Measurements from ENCODE around the gene ZNF831.

DNA sequence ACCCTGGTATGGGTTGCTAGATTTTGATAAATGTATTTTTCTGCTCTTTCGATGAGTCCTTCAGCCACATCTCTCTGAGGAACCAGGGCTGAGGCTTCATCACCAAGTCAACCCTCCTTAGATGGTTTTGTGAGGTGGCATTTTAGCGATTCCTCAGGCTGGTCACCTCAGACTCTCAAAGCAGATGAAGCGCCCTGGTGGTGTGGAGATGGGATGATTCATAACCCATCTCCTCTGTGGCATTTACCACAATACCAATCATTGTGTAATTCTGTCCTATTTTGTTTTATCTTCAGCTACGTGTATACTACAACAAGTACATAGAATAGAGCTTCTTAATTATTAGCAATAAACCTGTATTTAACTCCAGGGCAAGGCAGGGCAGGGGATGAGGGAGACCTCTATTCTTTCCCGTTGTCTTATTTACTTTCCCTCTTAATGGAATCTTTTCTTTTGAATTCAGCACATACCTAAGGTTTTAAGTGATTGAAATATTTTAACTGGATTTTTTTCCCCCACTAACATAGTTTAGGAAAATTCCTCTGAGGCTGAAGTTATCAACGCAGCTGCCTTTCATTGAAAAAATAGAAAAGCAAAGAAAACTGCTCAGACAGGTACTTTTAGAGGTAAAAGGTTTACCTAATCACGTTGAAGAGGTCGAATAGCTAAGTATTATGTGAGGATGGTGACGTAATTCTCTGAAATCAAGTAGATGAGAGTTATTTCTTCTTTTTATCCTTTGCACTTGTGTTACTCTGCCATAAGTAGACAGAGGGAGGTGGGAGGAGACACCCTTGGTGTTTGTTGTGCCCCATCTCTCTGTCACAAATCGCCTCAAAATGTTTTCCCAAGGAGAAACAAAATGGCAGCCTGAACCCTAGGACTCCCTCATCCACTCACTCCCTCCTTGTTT is 79.3 kb downstream of the ZNF831 start:
- no peak for TF ChIP-seq CTCF (conservative IDR thresholded peaks at IDR 0.05)
- TF ChIP-seq ZFX (IDR thresholded peaks at IDR 0.05) = no peak
